ENCODE results near the gene CNN2. TPM values are rescaled to one million over a fixed set of nuclear protein-coding genes. Genes with fewer than 3 reads are reported as not detected.

CNN2 gene
- total and polyA plus RNA-seq, 4 donors: 26.3 to 43.4 (median 38.0) TPM

DNA sequence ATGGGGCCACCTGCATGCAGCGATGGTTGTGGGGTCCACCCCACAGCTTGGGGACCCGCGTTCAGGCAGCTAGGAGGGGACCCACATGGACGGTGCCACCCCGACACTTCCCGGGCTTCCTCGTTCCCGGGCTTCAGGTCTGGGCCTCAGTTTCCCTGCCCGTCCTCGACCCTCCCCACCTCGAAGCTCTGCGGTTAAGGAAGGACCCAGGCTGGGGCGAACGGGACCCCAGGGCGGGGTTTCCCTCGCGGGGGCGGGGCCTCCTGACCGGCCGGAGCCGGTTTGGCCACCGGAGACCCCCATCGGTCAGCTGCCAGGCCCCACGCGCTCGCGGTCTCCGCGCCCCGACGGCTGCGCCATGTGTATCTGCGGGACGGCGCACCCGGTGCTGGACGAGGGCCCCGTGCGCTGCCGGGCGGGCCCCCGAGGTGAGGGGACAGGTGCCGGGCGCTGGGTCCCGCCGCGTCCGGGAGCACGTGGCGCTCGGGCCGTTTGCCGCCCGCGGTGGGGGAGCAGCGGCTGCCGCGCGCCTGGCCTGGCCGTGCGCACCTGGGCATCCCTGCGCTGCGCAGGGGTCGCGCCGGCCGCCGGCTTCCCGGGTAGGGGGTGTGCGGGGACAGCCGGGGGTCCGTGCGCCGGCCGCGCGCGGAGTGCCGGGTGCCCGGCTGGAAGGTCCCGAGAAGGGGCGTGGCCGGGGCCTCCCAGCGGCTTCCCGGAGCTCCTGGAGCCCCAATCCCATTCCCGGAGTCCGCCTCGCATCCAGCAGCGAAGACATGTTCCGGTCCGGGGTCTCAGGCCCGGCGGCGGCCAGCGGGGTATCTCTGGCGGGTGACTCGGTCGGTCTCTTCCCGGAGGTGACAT is 44.8 kb downstream of the CNN2 start:
- DNase-seq (ENCODE audit: low read depth in 4 of 6, low spot score in 6 of 6): no peak
- Histone ChIP-seq H3K4me1 (ENCODE audit: control insufficient read depth, insufficient read depth, low read length) (peaks cover 27% of the 10 kb centered on the region), H3K36me3 (ENCODE audit: control insufficient read depth, insufficient read depth, low read length) (peaks cover 2% of the 10 kb centered on the region), H3K9me3 (ENCODE audit: control insufficient read depth, insufficient read depth, low read length) (no peaks in the 10 kb centered on the region), H3K27me3 (ENCODE audit: control insufficient read depth, insufficient read depth, low read length) (peaks cover 61% of the 10 kb centered on the region), H3K27ac (ENCODE audit: low read depth, low read length) (no peak overlapping the region), H3K4me3 (ENCODE audit: low read depth, low read length) (no peak overlapping the region)
- WGBS (ENCODE audit: insufficient coverage): 4% methylated on average over 99 of the region's 99 CpGs

DNA sequence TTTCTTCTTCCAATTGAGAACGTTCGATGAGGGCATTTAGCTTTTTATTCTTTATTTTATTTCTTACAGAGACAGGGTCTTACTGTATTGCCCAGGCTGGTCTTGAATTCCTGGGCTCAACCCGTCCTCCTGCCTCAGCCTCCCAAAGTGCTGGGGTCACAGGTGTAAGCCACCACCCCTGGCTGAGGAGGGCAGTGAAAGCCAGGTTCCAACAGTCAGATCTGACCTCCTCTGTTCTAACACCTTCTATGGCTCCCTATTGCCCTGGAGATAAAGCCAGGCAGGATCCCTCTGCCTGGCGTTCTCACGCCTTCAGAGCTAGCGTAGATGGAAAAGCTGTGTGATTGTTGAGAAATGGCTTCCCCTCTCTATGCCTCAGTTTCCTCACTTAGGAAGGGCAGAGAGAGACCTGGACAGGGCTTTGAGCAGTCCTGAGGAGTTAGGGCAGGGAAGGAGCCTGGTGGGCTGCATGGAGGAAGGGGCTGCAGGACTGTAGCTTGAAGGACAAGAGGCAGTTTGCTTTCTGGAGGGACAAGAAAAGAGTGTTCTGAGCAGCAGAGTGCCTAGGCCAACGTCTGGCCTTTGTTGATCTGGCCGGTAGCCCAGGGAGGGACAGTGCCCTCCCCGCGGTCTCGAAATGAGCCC is 46.1 kb downstream of the CNN2 start:
- Histone ChIP-seq H3K4me1 (ENCODE audit: control insufficient read depth, insufficient read depth, low read length) (peaks cover 15% of the 10 kb centered on the region), H3K27ac (ENCODE audit: low read depth, low read length) (no peak overlapping the region), H3K4me3 (ENCODE audit: low read depth, low read length) (no peak overlapping the region), H3K9me3 (ENCODE audit: control insufficient read depth, insufficient read depth, low read length) (no peaks in the 10 kb centered on the region), H3K36me3 (ENCODE audit: control insufficient read depth, insufficient read depth, low read length) (peaks cover 2% of the 10 kb centered on the region), H3K27me3 (ENCODE audit: control insufficient read depth, insufficient read depth, low read length) (peaks cover 48% of the 10 kb centered on the region)
- 90% methylated on average over 8 of the region's 11 CpGs for WGBS (ENCODE audit: insufficient coverage)
- no peak for DNase-seq (ENCODE audit: low read depth in 4 of 6, low spot score in 6 of 6)

DNA sequence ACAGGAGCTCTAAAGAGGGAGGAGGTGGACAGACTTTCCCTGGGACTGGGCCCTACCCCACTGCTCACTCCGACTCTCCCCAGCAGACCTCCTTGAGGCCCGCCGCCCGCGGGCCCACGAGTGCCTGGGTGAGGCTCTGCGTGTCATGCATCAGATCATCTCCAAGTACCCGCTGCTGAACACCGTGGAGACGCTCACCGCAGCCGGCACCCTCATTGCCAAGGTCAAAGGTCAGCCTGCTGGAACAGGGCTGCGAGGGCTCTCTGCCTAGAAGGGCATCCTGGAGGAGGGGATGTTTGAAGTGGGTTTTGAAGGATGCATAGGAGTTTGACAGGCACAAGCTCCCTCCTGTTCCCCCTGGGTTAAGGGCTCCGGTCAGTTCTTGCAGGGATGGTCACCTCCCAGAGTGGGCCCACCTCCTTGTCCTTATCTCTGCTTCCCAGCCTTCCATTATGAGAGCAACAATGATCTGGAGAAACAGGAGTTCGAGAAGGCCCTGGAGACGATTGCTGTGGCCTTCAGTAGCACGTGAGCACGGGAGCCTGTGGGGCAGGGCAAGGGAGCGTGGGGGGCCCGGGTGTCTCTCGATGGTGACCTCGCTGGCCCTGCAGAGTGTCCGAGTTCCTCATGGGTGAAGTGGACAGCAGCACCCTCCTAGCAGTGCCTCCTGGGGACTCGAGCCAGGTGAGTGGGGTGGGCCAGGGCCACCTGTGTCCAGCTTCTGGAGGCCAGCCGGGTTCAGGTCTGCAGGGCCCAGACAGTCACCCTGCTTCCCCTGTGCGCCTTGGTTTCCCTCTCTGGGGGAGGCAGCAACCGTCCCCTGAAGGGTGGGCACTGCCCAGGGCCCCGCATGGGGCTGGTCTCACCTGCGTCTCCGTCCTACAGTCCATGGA is 46.9 kb downstream of the CNN2 start:
- WGBS (ENCODE audit: insufficient coverage): 90% methylated on average over 30 of the region's 30 CpGs

DNA sequence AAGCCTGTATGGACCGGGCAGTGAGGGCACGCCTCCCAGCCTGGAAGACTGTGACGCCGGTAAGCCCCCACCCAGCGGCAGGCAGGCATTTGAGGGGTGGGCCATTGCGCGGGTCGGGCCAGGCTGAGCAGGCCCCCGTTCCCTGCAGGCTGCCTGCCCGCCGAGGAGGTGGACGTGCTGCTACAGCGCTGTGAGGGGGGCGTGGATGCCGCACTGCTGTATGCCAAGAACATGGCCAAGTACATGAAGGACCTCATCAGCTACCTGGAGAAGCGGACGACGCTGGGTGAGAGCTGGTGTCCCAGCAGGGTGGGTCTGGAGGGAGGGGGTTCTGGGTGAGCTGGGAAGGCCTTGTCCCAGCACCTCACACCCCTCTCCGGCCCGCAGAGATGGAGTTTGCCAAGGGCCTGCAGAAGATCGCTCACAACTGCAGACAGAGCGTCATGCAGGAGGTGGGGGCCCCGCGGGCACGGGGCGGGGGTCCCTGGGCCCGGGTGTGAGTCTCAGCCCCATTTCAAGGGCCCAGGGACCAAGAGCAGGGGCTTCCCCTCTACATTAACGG is 47.6 kb downstream of the CNN2 start:
- Histone ChIP-seq H3K9me3 (ENCODE audit: control insufficient read depth, insufficient read depth, low read length) (no peaks in the 10 kb centered on the region), H3K4me3 (ENCODE audit: low read depth, low read length) (no peak overlapping the region), H3K4me1 (ENCODE audit: control insufficient read depth, insufficient read depth, low read length) (peaks cover 12% of the 10 kb centered on the region), H3K27me3 (ENCODE audit: control insufficient read depth, insufficient read depth, low read length) (peaks cover 33% of the 10 kb centered on the region), H3K27ac (ENCODE audit: low read depth, low read length) (no peak overlapping the region), H3K36me3 (ENCODE audit: control insufficient read depth, insufficient read depth, low read length) (peaks cover 2% of the 10 kb centered on the region)
- no peak for DNase-seq (ENCODE audit: low read depth in 4 of 6, low spot score in 6 of 6)
- 80% methylated on average over 25 of the region's 28 CpGs for WGBS (ENCODE audit: insufficient coverage)

More for the DNA sequence above, 46.9 kb downstream of the CNN2 start:
- Histone ChIP-seq H3K9me3 (ENCODE audit: control insufficient read depth, insufficient read depth, low read length) (no peaks in the 10 kb centered on the region), H3K4me3 (ENCODE audit: low read depth, low read length) (no peak overlapping the region), H3K27me3 (ENCODE audit: control insufficient read depth, insufficient read depth, low read length) (peaks cover 40% of the 10 kb centered on the region), H3K27ac (ENCODE audit: low read depth, low read length) (no peak overlapping the region), H3K36me3 (ENCODE audit: control insufficient read depth, insufficient read depth, low read length) (peaks cover 2% of the 10 kb centered on the region), H3K4me1 (ENCODE audit: control insufficient read depth, insufficient read depth, low read length) (peaks cover 12% of the 10 kb centered on the region)
- no peak for DNase-seq (ENCODE audit: low read depth in 4 of 6, low spot score in 6 of 6)

DNA sequence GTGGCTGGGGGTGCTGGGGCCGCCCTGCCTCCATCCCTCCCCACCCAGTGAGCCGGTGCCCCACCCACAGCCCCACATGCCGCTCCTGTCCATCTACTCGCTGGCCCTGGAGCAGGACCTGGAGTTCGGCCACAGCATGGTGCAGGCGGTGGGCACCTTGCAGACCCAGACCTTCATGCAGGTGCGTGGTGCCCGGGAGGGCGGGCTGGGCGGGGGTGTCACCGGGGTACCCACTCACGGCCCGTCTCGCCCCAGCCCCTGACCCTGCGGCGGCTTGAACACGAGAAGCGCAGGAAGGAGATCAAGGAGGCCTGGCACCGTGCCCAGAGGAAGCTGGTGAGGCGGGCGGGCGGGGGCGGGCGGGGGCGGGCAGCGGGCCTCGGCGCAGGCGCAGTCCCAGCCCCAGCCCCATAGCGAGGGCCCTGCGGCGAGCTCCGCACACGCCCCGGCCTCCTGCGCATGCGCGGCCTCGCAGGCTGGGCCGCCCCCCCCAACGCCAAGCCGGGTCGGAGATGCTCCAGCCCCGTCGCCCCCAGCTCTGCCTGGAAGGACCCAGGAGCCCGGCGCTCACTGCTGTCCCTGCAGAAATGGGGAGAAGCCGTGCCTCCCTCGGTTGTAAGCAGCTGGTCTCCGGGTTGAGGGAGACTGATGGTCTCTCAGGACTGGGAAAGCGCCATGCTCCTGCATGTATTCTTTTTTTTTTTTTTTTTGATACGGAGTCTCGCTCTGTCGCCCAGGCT is 48.3 kb downstream of the CNN2 start:
- Histone ChIP-seq H3K4me3 (ENCODE audit: low read depth, low read length) (no peak overlapping the region), H3K27ac (ENCODE audit: low read depth, low read length) (no peak overlapping the region), H3K9me3 (ENCODE audit: control insufficient read depth, insufficient read depth, low read length) (no peaks in the 10 kb centered on the region), H3K4me1 (ENCODE audit: control insufficient read depth, insufficient read depth, low read length) (peaks cover 12% of the 10 kb centered on the region), H3K27me3 (ENCODE audit: control insufficient read depth, insufficient read depth, low read length) (peaks cover 26% of the 10 kb centered on the region), H3K36me3 (ENCODE audit: control insufficient read depth, insufficient read depth, low read length) (peaks cover 2% of the 10 kb centered on the region)
- peak in 1 of 6 donors; percentile 75 for DNase-seq (ENCODE audit: low read depth in 4 of 6, low spot score in 6 of 6)
- WGBS (ENCODE audit: insufficient coverage): 87% methylated on average over 45 of the region's 54 CpGs

DNA sequence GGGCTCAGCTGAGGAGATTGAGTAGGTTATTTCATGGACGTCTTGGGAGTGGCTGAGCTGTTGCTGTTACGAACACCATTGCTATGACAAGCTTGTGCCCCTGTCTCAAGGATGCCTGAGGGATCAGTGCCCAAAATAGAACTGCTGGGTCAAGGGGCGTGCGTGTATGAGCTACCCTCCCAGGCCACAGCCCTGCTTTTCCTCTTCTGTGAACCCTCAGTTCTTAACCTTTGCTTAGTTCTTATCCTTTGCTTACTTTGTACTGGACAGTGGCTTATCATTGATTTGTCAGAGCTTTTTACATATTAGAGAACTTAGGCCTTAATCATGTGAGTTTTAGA is 49.6 kb downstream of the CNN2 start:
- H3K4me3 ChIP-seq (ENCODE audit: low read depth, low read length): no peak overlapping the region
- H3K27me3 ChIP-seq (ENCODE audit: control insufficient read depth, insufficient read depth, low read length): peaks cover 14% of the 10 kb centered on the region
- 95% methylated on average over 3 of the region's 4 CpGs for WGBS (ENCODE audit: insufficient coverage)
- H3K27ac ChIP-seq (ENCODE audit: low read depth, low read length): no peak overlapping the region
- DNase-seq (ENCODE audit: low read depth in 4 of 6, low spot score in 6 of 6): no peak
- H3K36me3 ChIP-seq (ENCODE audit: control insufficient read depth, insufficient read depth, low read length): peaks cover 12% of the 10 kb centered on the region
- peaks cover 8% of the 10 kb centered on the region for H3K4me1 ChIP-seq (ENCODE audit: control insufficient read depth, insufficient read depth, low read length)
- H3K9me3 ChIP-seq (ENCODE audit: control insufficient read depth, insufficient read depth, low read length): no peaks in the 10 kb centered on the region

DNA sequence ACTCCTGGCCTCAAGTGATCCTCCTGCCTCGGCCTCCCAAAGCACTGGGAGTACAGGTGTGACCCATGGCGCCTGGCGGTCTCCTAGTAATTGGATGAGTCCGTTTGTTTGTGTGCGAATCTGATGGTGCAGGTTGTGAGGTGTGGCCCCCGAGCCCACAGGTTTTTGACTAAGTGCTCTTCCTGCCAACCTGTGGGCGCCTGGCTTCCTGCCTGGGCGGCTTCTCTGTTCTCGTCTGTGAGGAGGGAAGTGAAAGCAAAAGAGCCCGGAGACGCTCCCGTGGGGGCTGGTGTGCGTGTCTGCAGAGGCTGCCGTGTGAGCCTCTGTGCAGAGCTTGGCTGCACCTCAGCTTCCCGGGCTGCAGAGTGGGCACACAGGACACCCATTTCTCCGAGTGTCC is 50.5 kb downstream of the CNN2 start:
- DNase-seq (ENCODE audit: low read depth in 4 of 6, low spot score in 6 of 6): no peak
- H3K4me3 ChIP-seq (ENCODE audit: low read depth, low read length): no peak overlapping the region

DNA sequence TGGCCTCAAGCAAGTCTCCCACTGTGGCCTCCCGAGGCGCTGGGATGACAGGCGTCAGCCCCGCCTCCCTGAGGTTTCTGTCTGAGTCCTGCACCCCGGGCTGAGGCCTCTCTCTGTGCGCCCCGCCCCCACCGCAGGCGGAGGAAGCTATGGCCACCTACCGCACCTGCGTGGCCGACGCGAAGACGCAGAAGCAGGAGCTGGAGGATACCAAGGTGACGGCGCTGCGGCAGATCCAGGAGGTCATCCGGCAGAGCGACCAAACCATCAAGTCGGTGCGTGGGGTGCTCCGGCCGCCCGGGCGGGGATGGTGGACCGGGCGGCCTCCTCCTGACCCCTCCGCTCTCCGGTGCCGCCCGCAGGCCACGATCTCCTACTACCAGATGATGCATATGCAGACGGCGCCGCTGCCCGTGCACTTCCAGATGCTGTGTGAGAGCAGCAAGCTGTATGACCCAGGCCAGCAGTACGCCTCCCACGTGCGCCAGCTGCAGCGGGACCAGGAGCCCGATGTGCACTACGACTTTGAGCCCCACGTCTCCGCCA is 53.2 kb downstream of the CNN2 start:
- DNase-seq (ENCODE audit: low read depth in 4 of 6, low spot score in 6 of 6): no peak
- H3K27ac ChIP-seq (ENCODE audit: low read depth, low read length): no peak overlapping the region
- H3K27me3 ChIP-seq (ENCODE audit: control insufficient read depth, insufficient read depth, low read length): no peaks in the 10 kb centered on the region
- H3K4me1 ChIP-seq (ENCODE audit: control insufficient read depth, insufficient read depth, low read length): peaks cover 8% of the 10 kb centered on the region
- H3K9me3 ChIP-seq (ENCODE audit: control insufficient read depth, insufficient read depth, low read length): no peaks in the 10 kb centered on the region
- peaks cover 25% of the 10 kb centered on the region for H3K36me3 ChIP-seq (ENCODE audit: control insufficient read depth, insufficient read depth, low read length)
- H3K4me3 ChIP-seq (ENCODE audit: low read depth, low read length): no peak overlapping the region
- WGBS (ENCODE audit: insufficient coverage): 91% methylated on average over 43 of the region's 45 CpGs

More for the DNA sequence above, 50.5 kb downstream of the CNN2 start:
- Histone ChIP-seq H3K27me3 (ENCODE audit: control insufficient read depth, insufficient read depth, low read length) (peaks cover 8% of the 10 kb centered on the region), H3K9me3 (ENCODE audit: control insufficient read depth, insufficient read depth, low read length) (no peaks in the 10 kb centered on the region), H3K4me1 (ENCODE audit: control insufficient read depth, insufficient read depth, low read length) (peaks cover 7% of the 10 kb centered on the region), H3K36me3 (ENCODE audit: control insufficient read depth, insufficient read depth, low read length) (peaks cover 12% of the 10 kb centered on the region), H3K27ac (ENCODE audit: low read depth, low read length) (no peak overlapping the region)
- 77% methylated on average over 14 of the region's 16 CpGs for WGBS (ENCODE audit: insufficient coverage)
